Measurements from ENCODE around the gene L1CAM.
"Not testable (repeated sequence)": the region's sequence is repeated elsewhere in the genome, so short reads cannot be mapped to it uniquely, and the experiment has no call there.

Gene L1CAM

GRCh38 chrX:153827903-153828302, 58.1 kb downstream of the L1CAM start:
- DNase-seq, result no peak

GRCh38 chrX:153827016-153827415, 59.0 kb downstream of the L1CAM start:
- DNase-seq, result no peak

GRCh38 chrX:153825042-153825441, 60.9 kb downstream of the L1CAM start:
- DNase-seq, result no peak

- no peak for DNase-seq
Observed at GRCh38 chrX:153824348-153824747, 61.6 kb downstream of the L1CAM start.

- DNase-seq, result no peak
Observed at GRCh38 chrX:153821066-153821465, 64.9 kb downstream of the L1CAM start.

GRCh38 chrX:153820601-153821000, 65.4 kb downstream of the L1CAM start:
- DNase-seq, result no peak

- DNase-seq, result no peak
Observed at GRCh38 chrX:153819384-153820040, 66.5 kb downstream of the L1CAM start.

- peak; percentile 36 for DNase-seq
Observed at GRCh38 chrX:153818571-153819383, 67.2 kb downstream of the L1CAM start.

GRCh38 chrX:153818064-153818463, 67.9 kb downstream of the L1CAM start:
- DNase-seq, result not testable (repeated sequence)

GRCh38 chrX:153816831-153817690, 68.9 kb downstream of the L1CAM start:
- peak; percentile 30 for DNase-seq

- DNase-seq, result no peak
Observed at GRCh38 chrX:153814591-153815315, 71.2 kb downstream of the L1CAM start.

- DNase-seq, result no peak
Observed at GRCh38 chrX:153813161-153813560, 72.8 kb downstream of the L1CAM start.

GRCh38 chrX:153812220-153812619, 73.8 kb downstream of the L1CAM start:
- DNase-seq, result no peak

All from CD4-positive, alpha-beta T cell treated with Interferon gamma for 1 hour (primary cell).